NCI-H446 treated with DMSO at 0.1 percent for 48 hours (cell line): ENCODE results near the gene SLC5A6.
"Not testable (repeated sequence)": the region's sequence is repeated elsewhere in the genome, so short reads cannot be mapped to it uniquely, and the experiment has no call there.

Source experiments
- DNase-seq: peaks from one replicate; lab custom pipeline; 2025; lab: John Stamatoyannopoulos, UW

The SLC5A6 gene

DNA sequence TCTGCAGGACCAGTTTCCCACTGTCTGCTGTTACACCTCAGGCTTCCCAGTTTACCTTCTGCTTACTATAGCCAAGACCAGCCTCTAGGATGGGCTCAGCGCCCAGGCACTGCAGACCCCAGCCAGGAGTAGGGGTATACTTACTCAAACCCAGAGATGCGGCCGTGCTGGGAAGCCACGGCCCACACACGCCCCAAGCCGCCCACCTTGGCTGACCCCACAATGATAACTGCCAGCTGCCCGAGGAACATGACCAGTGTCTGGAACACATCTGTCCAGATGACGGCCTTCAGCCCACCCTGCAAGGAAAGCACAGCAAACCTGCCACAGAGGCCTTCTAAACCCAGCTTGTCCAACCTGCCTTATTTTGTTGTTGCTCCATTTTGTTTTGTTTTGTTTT, 6.9 kb downstream of the SLC5A6 start:
- no peak for DNase-seq

DNA sequence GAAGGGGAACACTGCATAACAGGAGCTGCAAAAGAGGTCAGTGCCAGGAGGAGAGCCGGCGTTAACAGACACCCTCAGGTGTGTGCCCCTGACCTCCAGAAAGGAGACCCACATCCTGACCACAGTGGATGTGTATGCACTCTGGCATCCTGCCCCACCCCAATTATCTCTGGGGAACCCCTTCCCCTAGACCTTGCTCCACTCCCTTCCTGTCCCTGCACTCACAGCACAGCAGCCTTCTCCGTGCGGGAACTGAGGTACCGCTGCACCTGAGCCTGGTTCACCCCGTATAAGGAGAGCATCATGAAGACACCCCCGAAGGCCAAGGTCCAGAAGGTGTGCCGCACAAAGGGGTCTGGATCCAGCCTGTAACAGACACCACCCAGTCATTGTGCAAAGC, 7.5 kb downstream of the SLC5A6 start:
- no peak for DNase-seq

DNA sequence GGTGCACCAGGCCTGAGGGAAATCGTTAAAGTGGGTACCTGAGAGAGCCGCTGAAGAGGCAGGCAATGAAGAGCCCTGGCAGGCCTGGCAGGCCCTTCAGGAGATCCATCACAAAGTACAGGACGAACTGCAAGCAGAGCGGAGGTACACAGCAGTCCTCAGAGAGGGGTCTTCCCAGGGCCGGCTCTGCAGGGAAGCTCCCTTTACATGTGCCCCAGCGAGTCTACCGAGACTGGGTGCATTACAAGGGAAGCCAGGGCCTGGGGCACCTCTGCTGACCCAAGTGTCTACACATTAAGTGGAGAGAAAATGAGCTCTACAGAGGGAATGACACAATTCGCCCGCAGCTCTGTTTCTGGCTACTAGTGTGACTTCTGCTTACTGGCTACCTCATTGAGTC, 8.3 kb downstream of the SLC5A6 start:
- no peak for DNase-seq

DNA sequence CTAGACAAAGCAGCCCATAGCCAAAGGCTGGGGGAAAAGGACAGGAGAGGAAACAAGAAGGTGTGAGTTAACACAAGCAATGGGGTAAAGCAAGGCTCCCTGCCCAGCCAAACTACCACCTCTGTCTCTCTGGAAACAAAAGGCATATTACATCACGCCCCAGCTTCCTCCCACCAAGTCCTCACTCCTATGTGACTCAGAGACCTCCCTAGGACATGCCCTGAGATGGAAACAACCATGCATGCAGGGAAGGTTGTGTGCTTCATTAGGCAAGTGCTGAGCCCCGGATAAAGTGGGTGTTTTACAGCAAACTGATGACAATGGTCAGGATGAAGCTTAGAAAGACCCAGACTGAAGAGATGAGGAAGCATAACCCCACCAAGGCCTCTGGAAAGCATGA, 9.2 kb downstream of the SLC5A6 start:
- no peak for DNase-seq

DNA sequence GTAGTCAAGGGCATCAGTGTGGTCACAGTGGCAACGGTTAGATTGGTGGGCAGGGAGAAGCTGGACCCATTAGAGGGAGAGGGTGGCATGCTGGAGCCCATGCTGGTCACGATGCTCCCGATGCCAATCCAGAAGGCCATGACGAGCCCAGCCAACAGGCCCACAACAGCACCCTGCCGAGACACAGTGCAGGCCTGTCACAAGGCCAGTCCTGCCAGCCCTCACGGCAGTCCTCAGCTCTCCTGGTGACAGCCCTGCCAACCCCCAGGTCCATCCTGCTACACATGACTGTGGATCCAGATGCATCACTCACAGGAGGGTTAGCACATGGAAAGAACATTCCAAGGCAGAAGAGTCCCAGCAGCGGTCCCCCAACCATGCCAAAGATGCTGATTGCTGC, 10.4 kb downstream of the SLC5A6 start:
- DNase-seq, result no peak

DNA sequence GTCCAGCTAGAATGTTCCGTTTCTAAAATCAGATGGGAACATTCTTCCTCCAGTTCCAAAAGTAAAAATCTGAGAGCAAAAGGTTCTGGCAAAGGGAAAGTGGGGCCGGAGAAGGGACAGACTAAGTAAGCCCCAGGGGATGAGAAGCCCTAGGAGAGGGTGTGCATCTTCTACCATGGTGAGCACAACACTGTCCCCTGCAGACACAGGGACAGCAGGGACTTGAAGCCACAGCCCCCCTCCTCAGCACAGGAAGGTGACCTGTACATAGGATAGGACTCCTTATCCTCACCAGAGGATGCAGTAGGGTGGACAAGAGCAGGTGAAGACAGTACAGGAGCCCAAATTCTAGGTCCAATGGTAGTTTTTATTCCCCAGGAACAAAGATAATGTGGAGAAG, 12.8 kb downstream of the SLC5A6 start:
- DNase-seq, result no peak

DNA sequence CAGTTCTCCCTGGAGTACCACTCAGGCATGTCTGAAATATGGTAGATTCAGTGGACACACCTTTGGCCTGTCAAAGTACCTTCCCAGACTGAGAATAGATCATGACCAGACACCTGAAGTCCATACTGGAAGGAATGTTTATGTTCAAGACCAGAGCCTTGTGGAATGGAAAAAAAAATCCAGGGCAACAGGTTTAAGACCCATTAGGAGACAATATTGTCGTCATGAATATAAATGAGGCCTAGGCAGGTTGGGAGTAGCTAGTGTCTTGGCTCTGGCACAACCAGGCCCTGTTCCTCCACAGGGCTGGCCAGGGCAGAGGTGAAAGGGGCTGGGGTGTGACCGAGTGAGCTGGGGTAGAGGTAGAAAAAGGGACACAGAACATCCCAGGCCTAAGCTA, 13.4 kb downstream of the SLC5A6 start:
- DNase-seq, result no peak

DNA sequence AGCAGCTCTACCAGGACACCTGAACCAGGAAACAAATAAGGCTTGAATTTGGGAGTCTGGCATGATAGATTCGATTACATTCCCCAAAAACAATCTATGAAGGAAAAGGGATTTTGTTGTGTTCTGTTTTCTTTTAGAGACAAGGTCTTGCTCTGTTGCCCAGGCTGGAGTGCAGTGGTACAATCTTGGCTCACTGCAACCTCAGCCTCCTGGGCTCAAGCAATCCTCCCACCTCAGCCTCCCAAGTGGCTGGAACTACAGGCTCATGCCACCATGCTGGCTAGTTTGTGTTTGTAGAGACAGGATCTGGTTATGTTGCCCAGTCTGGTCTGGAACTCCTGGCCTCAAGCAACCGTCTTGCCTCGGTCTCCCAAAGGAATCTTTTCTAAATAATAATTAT, 14.0 kb downstream of the SLC5A6 start:
- DNase-seq, result not testable (repeated sequence)

DNA sequence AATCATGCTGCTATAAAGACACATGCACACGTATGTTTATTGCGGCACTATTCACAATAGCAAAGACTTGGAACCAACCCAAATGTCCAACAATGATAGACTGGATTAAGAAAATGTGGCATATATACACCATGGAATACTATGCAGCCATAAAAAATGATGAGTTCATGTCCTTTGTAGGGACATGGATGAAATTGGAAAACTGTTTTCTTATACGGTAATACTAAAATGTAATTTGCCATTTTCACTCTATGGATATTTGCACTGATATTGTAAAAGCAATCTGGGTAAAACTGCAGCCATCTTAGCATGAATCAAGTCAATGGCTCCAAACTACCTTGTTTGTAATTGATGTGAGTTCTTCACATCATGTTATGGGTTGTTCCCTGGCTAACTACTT, 16.3 kb downstream of the SLC5A6 start:
- not testable (repeated sequence) for DNase-seq

DNA sequence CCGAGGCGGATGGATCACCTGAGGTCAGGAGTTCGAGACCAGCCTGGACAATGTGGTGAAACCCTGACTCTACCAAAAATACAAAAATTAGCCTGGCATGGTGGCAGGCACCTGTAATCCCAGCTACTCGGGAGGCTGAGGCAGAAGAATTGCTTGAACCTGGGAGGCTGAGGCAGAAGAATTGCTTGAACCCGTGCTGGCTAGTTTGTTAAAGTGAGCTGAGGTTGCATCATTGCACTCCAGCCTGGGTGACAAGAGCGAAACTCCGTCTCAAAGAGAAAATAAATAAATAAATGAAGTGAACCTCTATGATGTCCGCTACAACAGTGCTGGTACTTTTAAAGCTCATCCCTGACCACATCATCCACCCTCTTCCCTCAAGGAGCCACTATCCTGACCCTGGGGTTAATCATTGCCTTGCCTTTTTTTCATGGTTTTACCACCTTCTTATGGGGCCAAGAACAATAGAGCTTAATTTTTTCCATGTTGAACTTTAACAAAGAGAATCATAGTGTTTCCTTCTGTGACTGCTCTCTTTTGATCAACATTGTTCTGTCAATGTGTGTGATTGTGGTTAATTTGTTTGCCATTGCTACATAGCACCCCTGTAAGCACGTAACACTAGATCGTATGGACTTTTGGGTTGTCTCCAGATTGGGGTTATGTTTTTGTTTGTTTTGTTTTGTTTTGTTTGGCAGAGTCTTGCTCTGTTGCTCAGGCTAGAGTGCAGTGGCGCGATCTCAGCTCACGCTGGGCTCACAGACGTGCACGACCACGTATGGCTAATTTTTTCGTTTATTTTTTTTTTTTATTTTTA, 17.3 kb downstream of the SLC5A6 start:
- no peak for DNase-seq

DNA sequence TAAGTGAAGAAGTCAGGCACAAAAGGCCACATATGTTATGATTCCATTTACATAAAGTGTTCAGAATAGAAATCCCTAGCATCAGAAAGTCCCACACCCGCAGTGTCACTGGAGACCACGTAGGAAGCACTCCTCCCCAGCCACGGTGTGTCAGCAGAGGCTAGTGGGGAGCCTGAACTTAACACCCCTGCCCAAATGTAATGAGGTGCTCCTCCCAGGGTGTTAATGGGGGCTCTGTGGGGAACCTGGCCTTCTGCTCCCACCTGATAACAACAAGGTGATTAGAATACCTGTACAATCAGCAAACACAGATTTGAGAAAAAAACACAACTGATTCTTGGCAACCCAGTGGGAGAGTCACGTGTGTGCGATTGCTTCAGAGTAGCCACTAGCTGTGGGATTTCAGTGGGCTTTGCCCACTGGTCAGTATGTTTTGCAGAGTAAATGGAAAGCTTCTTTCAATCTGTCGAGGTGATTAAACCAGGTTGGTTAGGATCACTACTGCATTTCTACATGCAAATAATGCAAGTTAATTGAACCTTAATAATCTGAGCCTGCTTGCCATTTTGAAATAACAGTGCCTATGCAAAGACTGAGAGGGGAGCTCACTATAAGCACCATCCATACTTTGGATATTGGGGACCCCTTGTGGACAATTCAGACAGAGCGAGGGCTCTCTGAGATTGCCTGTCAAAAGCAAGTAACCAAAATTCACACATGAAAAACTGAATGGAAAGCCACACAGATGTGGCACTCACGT, 20.8 kb downstream of the SLC5A6 start:
- DNase-seq, result peak; percentile 19

DNA sequence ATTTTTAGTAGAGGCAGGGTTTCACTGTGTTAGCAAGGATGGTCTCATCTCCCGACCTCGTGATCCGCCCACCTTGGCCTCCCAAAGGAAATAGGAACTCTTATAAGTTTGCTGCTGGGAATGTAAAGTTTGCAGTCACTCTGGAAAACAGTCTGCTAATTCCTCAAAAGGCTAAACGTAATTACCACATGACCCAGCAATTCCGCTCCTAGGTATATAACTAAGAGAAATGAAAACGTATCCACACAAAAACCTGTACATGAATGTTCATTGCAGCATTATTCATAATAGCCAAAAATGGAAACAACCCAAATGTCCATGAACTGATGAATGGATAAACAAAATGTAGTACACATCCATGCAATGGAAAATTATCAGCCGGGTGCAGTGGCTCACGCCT, 22.1 kb downstream of the SLC5A6 start:
- no peak for DNase-seq

DNA sequence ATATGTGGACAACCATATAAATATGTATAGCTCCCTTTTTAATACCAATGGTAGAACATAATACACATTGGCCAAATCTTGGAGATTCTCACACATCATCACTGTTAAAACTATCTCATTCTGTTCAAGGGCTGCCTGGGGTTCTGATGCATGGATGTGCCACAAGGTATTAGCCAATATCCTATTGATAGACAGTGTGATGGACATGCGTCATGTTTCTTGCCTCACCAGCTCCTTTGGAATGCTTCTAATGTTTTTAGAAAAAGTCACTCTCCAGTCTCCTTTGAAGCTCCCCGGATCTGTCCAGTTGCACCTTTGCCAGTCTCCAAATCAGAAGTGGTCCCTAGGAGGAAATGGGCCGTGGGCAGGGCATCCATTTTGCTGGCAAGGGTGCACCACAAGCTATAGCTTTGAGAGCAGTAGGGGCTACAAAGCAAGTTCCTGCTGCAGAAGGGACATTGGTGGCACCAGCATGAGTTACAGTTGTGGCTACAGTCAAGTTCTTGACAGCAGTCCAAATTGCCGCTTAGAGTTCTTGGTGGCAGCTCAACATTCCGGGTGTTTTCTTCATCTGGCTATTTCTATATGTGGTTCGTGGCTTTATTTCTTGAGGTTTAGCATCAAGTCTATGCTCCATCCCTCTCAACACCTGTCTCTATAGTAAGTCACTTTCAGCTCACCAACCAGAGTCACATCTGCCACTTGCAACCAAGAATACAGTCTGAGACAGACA, 25.3 kb downstream of the SLC5A6 start:
- no peak for DNase-seq

DNA sequence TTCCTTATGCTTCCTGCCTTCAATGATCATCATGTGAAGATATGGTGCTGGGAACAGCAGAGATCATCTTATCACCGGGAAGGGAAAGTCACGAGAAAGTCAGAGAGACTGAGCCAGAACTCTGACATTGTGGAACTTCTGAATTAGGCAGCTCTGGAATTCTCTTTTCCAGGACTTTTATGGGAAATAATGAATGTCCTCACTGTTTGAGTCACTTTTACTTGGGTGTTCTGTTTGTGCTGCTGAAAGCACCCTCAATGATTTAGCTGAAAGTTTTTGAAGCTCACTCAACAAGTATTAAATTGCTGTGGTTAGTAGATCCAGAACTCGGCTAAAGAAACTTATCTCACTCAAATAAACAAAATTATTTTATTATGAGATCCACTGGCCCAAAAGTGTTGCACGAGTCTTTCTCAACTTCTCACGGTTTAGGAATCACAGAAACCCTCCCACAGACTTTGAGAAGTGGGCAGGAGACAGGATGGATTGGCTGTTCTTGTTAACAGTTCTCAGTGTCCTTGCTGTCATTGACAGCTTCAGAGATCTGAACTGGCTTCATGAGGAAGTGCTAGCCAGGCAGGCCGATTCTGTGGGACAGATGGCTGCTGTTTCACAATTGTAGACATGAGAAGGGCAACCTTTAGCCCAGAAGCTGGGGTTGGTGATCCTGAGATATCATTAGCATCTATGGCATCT, 26.6 kb downstream of the SLC5A6 start:
- DNase-seq, result peak; percentile 7

DNA sequence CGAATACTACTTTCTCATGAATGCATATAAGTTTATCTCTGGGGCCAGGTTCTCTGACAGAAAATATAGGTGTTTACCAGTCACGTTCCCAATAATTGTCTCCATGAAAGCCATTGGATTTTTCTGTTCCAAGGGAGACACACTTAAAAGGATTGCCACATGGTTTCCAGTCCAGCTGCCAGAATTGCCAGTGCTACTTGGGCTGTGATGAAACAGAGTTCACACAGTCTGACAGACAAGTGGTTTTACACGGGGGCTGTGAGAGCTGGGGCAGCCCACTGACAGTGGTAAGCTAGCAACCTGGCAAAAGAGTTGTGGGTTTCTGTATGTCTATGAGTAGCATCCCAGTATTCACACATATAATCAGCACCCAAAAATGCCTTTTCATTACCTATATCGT, 28.0 kb downstream of the SLC5A6 start:
- DNase-seq, result no peak

DNA sequence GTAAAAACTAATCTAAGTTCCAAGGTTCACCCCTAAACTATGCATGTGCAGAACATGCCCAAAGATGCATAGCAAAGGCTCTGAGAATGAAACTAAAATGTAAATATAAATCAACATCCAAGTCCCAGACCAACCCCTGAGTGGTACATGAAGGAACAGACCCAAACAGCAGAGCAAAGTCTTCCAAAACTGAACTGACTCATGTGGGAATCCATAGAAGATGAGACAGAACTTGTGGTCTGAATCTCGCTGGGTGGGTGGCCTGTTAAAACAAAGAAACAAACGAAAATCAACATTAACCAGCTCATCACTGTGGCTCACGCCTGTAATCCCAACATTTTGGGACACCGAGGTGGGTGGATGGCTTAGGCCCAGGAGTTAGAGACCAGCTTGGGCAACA, 29.7 kb downstream of the SLC5A6 start:
- no peak for DNase-seq

DNA sequence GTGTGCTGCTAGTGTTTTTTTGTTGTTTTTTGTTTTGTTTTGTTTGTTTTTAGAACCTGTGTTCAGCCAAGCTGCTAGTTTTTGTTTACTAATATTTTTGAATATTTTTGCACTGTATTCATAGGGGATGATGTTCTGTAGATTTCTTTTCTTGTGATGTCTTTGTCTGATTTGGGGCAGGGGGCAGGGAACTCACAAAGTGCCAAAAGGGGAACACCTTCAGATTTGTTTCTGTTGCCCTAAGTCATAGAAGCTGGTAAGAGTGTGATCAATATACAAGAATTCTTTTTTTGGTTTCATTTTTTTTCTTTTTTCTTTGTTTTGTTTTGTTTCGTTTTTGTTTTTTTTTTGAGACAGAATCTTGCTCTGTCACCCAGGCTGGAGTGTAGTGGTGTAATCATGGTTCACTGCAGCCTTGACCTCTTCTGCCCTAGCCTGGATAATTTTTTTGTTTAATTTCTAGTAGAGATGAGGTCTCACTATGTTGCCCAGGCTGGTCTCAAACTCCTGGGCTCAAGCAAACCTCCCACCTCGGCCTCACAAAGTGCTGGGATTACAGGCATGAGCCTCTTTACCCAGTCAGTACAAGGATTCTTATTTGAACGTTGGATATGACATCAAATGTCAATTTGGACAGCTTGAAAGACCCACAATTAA, 32.6 kb downstream of the SLC5A6 start:
- DNase-seq, result no peak

DNA sequence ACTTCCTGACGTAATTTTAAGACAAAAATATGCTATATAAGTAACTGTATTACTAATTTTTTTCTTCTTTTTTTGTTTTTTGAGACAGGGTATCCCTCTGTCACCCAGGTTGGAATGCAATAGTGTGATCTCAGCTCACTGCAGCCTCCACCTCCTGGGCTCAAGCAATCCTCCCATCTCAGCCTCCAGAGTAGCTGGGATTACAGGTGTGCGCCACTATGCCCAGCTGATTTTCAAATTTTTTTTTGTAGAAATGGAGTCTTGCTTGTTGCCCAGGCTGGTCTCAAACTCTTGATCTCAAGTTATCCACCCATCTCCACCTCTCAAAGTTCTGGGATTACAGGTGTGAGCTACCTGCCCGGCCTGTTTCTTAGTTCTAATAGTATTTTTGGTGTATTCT, 33.6 kb downstream of the SLC5A6 start:
- no peak for DNase-seq

DNA sequence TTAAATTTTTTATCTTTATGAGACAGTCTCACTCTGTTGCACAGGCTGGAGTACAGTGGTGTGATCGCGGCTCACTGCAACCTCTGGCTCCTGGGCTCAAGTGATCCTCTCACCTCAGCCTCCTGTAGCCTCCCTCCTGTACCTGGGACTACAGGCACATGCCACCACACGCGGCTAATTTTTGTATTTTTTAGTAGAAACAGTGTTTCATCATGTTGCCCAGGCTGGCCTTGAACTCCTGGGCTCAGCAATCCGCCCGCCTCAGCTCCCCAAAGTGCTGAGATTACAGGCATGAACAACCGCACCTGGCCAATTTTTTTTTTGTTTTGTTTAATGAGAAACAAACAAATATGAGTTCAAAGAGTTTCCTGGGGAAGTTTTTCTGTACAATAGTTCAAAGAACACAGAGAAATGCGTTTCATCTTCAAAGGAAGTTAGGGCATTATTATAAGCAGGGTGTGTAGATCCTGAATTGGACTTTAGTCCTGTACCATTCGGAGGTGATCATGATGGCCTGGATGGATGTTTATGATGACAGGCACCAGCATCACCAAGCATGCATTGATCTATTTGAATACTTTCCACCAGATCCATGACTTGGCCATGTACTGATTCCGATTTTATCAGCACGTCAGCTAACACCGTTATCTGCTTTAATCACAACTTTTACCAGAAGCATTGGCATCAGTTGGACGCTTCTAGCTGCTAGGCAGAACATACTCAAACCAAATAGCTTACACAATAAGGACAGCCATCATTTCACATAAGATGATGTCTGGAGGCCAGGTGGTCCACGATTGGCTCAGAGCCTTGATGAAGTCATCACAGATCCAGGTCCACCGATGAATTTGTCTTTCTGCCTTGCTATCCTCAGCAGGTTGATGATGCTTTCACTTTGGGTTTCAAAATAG, 34.4 kb downstream of the SLC5A6 start:
- DNase-seq, result no peak

DNA sequence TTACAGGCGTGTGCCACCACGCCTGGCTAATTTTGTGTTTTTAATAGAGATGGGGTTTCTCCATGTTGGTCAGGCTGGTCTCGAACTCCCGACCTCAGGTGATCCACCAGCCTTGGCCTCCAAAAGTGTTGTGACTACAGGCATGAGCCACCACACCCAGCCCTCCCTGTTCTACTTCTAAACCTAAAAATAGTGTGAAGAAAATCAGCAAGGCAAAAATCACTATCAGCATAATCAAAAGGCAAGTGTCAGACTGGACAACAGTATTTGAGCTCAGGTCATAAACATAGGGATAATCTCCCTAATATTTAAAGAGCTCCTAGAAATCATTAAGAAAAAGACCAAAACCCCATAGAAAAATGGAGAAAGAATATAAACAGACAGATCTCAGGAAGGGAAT, 36.3 kb downstream of the SLC5A6 start:
- DNase-seq, result not testable (repeated sequence)

DNA sequence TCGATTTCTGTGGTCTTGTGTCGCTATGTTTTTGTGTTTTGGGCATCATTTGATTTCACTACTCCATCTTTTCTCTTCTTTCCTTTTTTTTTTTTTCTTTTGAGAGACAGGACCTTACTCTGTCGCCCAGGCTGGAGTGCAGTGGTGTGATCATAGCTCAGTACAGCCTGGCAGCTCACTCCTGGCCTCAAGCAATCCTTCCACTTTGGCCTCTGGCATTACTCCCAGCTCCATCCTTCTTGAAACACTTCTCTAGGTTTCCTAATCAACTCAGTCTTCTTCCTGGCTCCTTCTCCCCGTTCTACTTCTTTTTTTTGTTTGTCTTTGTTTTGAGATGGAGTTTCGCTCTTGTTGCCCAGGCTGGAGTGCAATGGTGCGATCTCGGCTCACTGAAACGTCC, 36.7 kb downstream of the SLC5A6 start:
- no peak for DNase-seq
